ENCODE measurements around the gene PATJ.

DNA sequence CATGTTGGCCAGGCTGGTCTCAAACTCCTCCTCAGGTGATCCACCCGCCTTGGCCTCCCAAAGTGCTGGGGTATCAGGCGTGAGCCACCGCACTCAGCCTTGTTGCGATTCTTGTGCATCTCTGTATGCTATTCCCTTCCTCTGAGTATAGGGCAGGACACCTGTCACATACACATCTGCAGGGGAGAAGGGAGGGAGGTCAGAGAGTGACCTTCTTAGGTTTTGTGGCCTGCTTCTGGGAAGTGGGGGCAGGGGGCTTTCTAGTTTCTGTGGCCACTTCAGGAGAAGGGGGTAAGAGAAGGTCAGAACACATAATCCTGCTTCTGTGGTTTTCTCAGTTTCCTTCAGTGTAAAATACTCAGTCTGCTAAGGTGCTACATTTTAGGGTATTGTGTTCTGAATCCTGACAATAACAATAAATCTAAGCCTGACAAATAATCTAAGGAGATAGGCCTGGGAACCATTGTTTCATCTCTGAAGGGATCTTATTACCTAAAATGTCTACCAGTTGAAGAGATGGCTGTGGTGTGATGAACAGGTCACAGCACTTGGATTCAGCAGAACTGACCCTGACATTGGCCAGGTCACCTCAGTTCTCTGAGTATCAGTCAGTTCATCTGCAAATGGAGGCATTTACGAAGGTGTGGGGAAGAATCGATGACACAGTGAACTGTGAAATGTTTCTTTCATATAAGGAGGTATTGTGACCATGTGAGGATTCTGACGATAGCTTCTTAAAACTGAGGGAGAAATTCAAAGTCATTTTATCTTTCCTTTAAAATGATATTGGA is 239.8 kb downstream of the PATJ start:
- no peak for TF ChIP-seq TCF12 (IDR thresholded peaks at IDR 0.05)
- no peak for TF ChIP-seq EP300 (IDR thresholded peaks at IDR 0.05; ENCODE audit: borderline replicate concordance in 1 of 2, low read depth in 1 of 2, low read length in 1 of 2)

Measured in SK-N-SH (cell line).